Uterus (tissue), 4 donors: ENCODE results near the gene RRP8. TPM values are rescaled to one million over a fixed set of nuclear protein-coding genes. Genes with fewer than 3 reads are reported as not detected.

Experiments
- DNase-seq, 2 donors: peaks; one replicate each; pipeline ENCODE4 v3.0.0-alpha.2; 2019 to 2020
- H3K27ac ChIP-seq, 2 donors: fragments of 200-600 bp; sonication (generic); 1 replicate in 1 of 2; 2 replicates in 1 of 2; pipeline ENCODE4 v1.5.1; 2016 to 2018
- H3K27me3 ChIP-seq, 2 donors: fragments of 200-600 bp; sonication (generic); one replicate each; pipeline ENCODE4 v1.5.1; 2018 to 2019; ENCODE audit warnings: control low read depth in 1 of 2
- H3K36me3 ChIP-seq, 2 donors: fragments of 200-600 bp; sonication (generic); one replicate each; pipeline ENCODE4 v1.5.1; 2019; ENCODE audit warnings: control low read depth in 1 of 2
- H3K4me1 ChIP-seq, 2 donors: fragments of 200-600 bp; sonication (generic); one replicate each; pipeline ENCODE4 v1.5.1; 2018 to 2019; ENCODE audit warnings: control low read depth in 1 of 2
- H3K4me3 ChIP-seq, 2 donors: fragments of 200-600 bp; sonication (generic); 1 replicate in 1 of 2; 2 replicates in 1 of 2; pipeline ENCODE4 v1.5.1; 2018 to 2019; ENCODE audit warnings: mild to moderate bottlenecking in 1 of 2
- H3K9me3 ChIP-seq, 2 donors: fragments of 200-600 bp; sonication (generic); one replicate each; pipeline ENCODE4 v1.5.1; 2019; ENCODE audit warnings: control low read depth in 1 of 2
- POLR2A ChIP-seq, 2 donors: fragments of 450-650 bp; IDR thresholded peaks; one replicate each; pipeline ENCODE4 v1.6.1; 2016; ENCODE audit warnings: antibody characterized with exemption in 2 of 2, mild to moderate bottlenecking in 1 of 2, moderate library complexity in 1 of 2
- intact Hi-C: fragments of 100-400 bp; cut with DNase I; formaldehyde crosslinking; loops from one replicate; pipeline ENCODE4 v1.15.1; 2023; ENCODE audit warnings: low total_unique reads
- total RNA-seq, 4 donors: library from RNA; depleted of rRNA in 3 of 4; stranded (reverse); fragments of >200 nt in 3 of 4; gene quantifications; one replicate each; pipeline versions ENCODE4 v1.1.0 to v1.2.4, GENCODE V29; 2014 to 2023
- TF ChIP-seq, protein P1 (sequence below), 4 experiments: fragments of 200-600 bp in 2 of 4; fragments of 450-650 bp in 2 of 4; sonication (generic) in 2 of 4; IDR thresholded peaks; one replicate each; pipeline ENCODE4 v1.5.1; 2016 to 2019; ENCODE audit warnings: antibody characterized with exemption in 4 of 4, mild to moderate bottlenecking in 2 of 4, moderate library complexity in 1 of 4
- donor health status: DM: yes; HTN: yes; CAD: no.

RRP8 gene
- total RNA-seq, 4 donors from 2014 or later = 12.6 to 41.2 (median 26.9) TPM

DNA sequence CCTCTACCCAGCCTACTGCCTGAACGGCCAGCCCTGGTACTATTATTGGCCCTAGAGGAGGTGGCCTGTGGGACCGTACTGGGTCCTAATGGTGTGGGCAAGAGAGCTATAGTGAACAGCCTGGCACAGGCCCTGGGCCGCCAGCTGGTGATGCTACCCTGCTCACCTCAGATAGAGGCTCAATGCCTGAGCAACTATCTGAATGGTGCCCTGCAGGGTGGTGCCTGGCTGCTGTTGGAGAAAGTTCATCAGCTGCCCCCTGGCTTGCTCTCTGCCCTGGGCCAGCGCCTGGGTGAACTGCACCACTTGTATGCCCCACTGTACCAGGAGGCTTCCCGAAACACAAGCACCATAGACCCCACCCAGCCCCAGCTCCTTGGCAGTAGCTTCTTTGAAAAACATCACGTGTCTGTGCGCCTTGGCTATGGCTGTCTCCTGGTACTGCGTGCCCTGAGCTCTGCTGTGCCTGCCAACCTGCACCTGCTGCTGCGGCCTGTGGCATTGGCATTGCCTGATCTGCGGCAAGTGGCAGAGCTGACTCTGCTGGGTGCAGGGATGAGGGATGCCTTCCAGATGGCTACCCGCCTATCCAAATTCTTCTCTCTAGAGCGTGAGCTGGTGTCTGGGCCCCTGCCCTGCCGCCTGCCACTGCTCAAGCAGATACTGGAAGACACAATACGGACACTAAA, 57.4 kb downstream of the RRP8 start:
- H3K36me3 ChIP-seq = no peaks in the 10 kb centered on the region

More for the DNA sequence above, 57.4 kb downstream of the RRP8 start:
- no peak overlapping the region for H3K4me3 ChIP-seq
- no peaks in the 10 kb centered on the region for H3K9me3 ChIP-seq
- intact Hi-C loops = no loop called here
- no peaks in the 10 kb centered on the region for H3K27me3 ChIP-seq
- no peak for TF ChIP-seq POLR2A (IDR thresholded peaks at IDR 0.05)
- TF ChIP-seq, protein P1, sequence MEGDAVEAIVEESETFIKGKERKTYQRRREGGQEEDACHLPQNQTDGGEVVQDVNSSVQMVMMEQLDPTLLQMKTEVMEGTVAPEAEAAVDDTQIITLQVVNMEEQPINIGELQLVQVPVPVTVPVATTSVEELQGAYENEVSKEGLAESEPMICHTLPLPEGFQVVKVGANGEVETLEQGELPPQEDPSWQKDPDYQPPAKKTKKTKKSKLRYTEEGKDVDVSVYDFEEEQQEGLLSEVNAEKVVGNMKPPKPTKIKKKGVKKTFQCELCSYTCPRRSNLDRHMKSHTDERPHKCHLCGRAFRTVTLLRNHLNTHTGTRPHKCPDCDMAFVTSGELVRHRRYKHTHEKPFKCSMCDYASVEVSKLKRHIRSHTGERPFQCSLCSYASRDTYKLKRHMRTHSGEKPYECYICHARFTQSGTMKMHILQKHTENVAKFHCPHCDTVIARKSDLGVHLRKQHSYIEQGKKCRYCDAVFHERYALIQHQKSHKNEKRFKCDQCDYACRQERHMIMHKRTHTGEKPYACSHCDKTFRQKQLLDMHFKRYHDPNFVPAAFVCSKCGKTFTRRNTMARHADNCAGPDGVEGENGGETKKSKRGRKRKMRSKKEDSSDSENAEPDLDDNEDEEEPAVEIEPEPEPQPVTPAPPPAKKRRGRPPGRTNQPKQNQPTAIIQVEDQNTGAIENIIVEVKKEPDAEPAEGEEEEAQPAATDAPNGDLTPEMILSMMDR (IDR thresholded peaks at IDR 0.05) = no peak
- no peak overlapping the region for H3K27ac ChIP-seq
- no peak for DNase-seq
- H3K4me1 ChIP-seq = no peaks in the 10 kb centered on the region

Other genes starting within 250 kb of the RRP8 start
- 10 to 100 TPM in 3 of 4 donors, 1 to 10 TPM in 1; 5.9 to 36.4 (median 26.0) TPM for gene SMPD1, start 213.1 kb downstream of the RRP8 start, total RNA-seq
- gene APBB1, start 184.5 kb downstream of the RRP8 start, total RNA-seq = 100 to 1,000 TPM in 1 of 4 donors, 10 to 100 TPM in 3; 16.2 to 110 (median 38.0) TPM
- gene HPX, start 162.6 kb downstream of the RRP8 start, total RNA-seq = 10 to 100 TPM in 1 of 4 donors, 1 to 10 TPM in 1, under 1 TPM in 1, not detected in 1; 0.29 to 28.6 (median 1.1) TPM
- 10 to 100 TPM in 3 of 4 donors, 1 to 10 TPM in 1; 9.5 to 42.4 (median 29.6) TPM for gene TRIM3, start 129.7 kb downstream of the RRP8 start, total RNA-seq
- 10 to 100 TPM; 34.4 to 58.5 (median 51.8) TPM for gene ARFIP2, start 122.3 kb downstream of the RRP8 start, total RNA-seq
- gene TIMM10B, start 122.1 kb downstream of the RRP8 start, total RNA-seq = 10 to 100 TPM in 3 of 4 donors, 1 to 10 TPM in 1; 7.9 to 40.7 (median 28.4) TPM
- gene DNHD1, start 106.3 kb downstream of the RRP8 start, total RNA-seq = 10 to 100 TPM in 3 of 4 donors, 1 to 10 TPM in 1; 9.4 to 32.5 (median 22.5) TPM
- 100 to 1,000 TPM; 205 to 336 (median 279) TPM for gene ILK, start 158 bp upstream of the RRP8 start, total RNA-seq
- gene TAF10, start 8.6 kb upstream of the RRP8 start, total RNA-seq = 100 to 1,000 TPM in 2 of 4 donors, 10 to 100 TPM in 2; 11.5 to 137 (median 67.1) TPM
- gene TPP1, start 15.8 kb upstream of the RRP8 start, total RNA-seq = 10 to 100 TPM; 27.1 to 74.9 (median 40.7) TPM
- 100 to 1,000 TPM in 1 of 4 donors, 10 to 100 TPM in 3; 26.8 to 125 (median 73.6) TPM for gene DCHS1, start 52.2 kb upstream of the RRP8 start, total RNA-seq
- gene MRPL17, start 79.7 kb upstream of the RRP8 start, total RNA-seq = 100 to 1,000 TPM in 1 of 4 donors, 10 to 100 TPM in 3; 30.6 to 452 (median 55.0) TPM
- gene OR2AG2, start 168.4 kb upstream of the RRP8 start, total RNA-seq = under 1 TPM in 2 of 4 donors, not detected in 2; 0.09 to 0.14 TPM
- not detected for gene OR2AG1, start 179.4 kb upstream of the RRP8 start, total RNA-seq
- 1 to 10 TPM in 1 of 4 donors, under 1 TPM in 1, not detected in 2; 0.40 to 1.0 TPM for gene OR6A2, start 196.1 kb upstream of the RRP8 start, total RNA-seq
- not detected for gene OR10A5, start 242.1 kb upstream of the RRP8 start, total RNA-seq